Testis (tissue), 2 donors: ENCODE measurements around the gene CNNM3.

Experiments used
- CTCF ChIP-seq, 3 experiments: fragments of 450-650 bp in 2 of 3; fragments of 200-600 bp in 1 of 3; sonication (generic) in 1 of 3; IDR thresholded peaks; one replicate each; pipeline ENCODE4 v1.5.1; 2016 to 2019; ENCODE audit warnings: antibody characterized with exemption in 3 of 3, mild to moderate bottlenecking in 2 of 3, moderate library complexity in 1 of 3
- POLR2A ChIP-seq: fragments of 450-650 bp; IDR thresholded peaks from one replicate; pipeline ENCODE4 v1.6.1; 2017; ENCODE audit warnings: antibody characterized with exemption, mild to moderate bottlenecking, moderate library complexity

GRCh38 chr2:96870626-96871255 is 54.7 kb downstream of the CNNM3 start:
- TF ChIP-seq CTCF (IDR thresholded peaks at IDR 0.05) (no peak), POLR2A (no peak)
